NCI-H1694 (cell line): ENCODE results near the gene SH2D3A.

Source experiments
- DNase-seq: peaks from one replicate; lab custom pipeline; 2025; lab: John Stamatoyannopoulos, UW

The SH2D3A gene

DNA sequence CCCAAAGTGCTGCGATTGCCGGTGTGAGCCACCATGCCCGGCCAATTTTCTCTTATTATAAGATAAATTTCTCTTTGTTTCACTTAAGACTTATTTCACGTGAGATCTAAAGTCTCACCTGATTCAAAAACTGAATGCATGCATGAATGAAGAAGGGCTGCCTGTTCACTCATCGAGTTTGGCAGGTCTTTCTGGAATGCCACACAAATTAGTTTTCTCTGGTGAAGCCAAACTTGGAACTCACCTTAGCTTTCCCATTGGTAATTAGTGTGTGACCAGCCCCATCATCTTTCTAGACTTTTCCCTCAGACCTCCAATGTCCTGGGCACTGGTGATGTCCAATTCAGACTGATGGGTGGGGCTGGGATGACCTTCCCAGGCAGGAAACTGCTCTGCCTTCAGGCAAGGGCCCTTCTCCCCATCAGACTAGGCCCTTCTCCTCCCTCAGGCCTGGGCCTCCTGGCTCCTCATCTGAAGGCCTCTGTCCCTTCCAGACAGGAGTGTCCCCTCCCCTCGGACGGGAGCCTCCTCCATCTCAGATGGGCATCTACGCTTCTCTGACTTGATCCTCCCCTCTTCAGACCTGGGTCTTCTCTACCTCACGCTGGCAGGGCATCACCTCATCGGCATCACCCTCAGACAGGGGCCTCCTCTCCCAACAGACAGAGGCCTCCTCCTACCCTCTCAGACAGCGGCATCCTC is 61.2 kb downstream of the SH2D3A start:
- no peak for DNase-seq
